ENCODE measurements around the gene IPO4. TPM values are rescaled to one million over a fixed set of nuclear protein-coding genes. Genes with fewer than 3 reads are reported as not detected.

Gene IPO4
- total and polyA plus RNA-seq, 2 of the 13 experiments (the other 11 are each of a cell fraction or from before 2014, with no cell fraction given), result 39.0 to 179 TPM

DNA sequence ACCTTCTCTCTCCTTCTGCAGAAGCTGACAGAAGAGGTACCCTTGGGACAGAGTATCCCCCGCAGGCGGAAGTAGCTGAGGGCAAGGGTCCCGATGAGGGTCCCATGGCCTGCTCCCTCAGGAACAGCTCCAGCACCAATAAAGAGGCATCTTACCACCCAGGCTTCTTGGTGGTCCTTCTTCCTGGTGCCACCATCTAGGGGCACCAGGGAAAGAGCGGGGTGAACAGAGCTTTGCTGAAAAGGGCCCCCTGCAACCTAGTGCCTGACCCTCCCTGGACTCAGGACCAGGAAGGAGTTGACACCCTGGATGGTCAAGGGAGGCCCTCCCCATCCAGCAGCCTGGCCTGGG is 28.1 kb downstream of the IPO4 start (continued):
- no peak for TF ChIP-seq SRF (IDR thresholded peaks at IDR 0.05; ENCODE audit: low read depth, low read length)
- TF ChIP-seq CHCHD3 (CRISPR knock-in tag; IDR thresholded peaks at IDR 0.05), result peak; percentile 92; the same call in 1 of the 2 replicates
- TF ChIP-seq ZNF709 (CRISPR knock-in tag; IDR thresholded peaks at IDR 0.05), result 0 out of 2 replicates have a peak, but pooled peaks have one; percentile 31
- TF ChIP-seq ZFP62 (CRISPR knock-in tag; IDR thresholded peaks at IDR 0.05), result no peak
- no peak for TF ChIP-seq ADNP (CRISPR knock-in tag; IDR thresholded peaks at IDR 0.05)
- no peak for TF ChIP-seq FOXJ3 (CRISPR knock-in tag; IDR thresholded peaks at IDR 0.05; ENCODE audit: borderline replicate concordance)
- TF ChIP-seq ATF4 (CRISPR knock-in tag; IDR thresholded peaks at IDR 0.05), result 0 out of 4 replicates have a peak, but pooled peaks of 1 of the 2 experiments have one; percentile 11
- TF ChIP-seq CC2D1A (CRISPR knock-in tag; IDR thresholded peaks at IDR 0.05), result no peak
- 0 out of 2 replicates have a peak, but pooled peaks have one; percentile 12 for TF ChIP-seq ZNF235 (CRISPR knock-in tag; IDR thresholded peaks at IDR 0.05; ENCODE audit: borderline replicate concordance)
- TF ChIP-seq ETV6 (CRISPR knock-in tag; conservative IDR thresholded peaks at IDR 0.05), result no peak
- no peak for TF ChIP-seq STAG1 (CRISPR knock-in tag; IDR thresholded peaks at IDR 0.05)
- no peak for TF ChIP-seq ZNF331 (CRISPR knock-in tag; IDR thresholded peaks at IDR 0.05)
- TF ChIP-seq, protein P1, sequence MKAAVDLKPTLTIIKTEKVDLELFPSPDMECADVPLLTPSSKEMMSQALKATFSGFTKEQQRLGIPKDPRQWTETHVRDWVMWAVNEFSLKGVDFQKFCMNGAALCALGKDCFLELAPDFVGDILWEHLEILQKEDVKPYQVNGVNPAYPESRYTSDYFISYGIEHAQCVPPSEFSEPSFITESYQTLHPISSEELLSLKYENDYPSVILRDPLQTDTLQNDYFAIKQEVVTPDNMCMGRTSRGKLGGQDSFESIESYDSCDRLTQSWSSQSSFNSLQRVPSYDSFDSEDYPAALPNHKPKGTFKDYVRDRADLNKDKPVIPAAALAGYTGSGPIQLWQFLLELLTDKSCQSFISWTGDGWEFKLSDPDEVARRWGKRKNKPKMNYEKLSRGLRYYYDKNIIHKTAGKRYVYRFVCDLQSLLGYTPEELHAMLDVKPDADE (CRISPR knock-in tag; IDR thresholded peaks at IDR 0.05), result no peak
- no peak for TF ChIP-seq ZSCAN30 (CRISPR knock-in tag; IDR thresholded peaks at IDR 0.05)
- 0 out of 2 replicates have a peak, but pooled peaks have one; percentile 45 for TF ChIP-seq ZNF724P (CRISPR knock-in tag; IDR thresholded peaks at IDR 0.05; ENCODE audit: borderline replicate concordance)
- no peak for TF ChIP-seq NFKB2 (CRISPR knock-in tag; IDR thresholded peaks at IDR 0.05; ENCODE audit: borderline replicate concordance)
- TF ChIP-seq, protein P2, sequence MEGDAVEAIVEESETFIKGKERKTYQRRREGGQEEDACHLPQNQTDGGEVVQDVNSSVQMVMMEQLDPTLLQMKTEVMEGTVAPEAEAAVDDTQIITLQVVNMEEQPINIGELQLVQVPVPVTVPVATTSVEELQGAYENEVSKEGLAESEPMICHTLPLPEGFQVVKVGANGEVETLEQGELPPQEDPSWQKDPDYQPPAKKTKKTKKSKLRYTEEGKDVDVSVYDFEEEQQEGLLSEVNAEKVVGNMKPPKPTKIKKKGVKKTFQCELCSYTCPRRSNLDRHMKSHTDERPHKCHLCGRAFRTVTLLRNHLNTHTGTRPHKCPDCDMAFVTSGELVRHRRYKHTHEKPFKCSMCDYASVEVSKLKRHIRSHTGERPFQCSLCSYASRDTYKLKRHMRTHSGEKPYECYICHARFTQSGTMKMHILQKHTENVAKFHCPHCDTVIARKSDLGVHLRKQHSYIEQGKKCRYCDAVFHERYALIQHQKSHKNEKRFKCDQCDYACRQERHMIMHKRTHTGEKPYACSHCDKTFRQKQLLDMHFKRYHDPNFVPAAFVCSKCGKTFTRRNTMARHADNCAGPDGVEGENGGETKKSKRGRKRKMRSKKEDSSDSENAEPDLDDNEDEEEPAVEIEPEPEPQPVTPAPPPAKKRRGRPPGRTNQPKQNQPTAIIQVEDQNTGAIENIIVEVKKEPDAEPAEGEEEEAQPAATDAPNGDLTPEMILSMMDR (CRISPR knock-in tag; IDR thresholded peaks at IDR 0.05), result no peak
- no peak for TF ChIP-seq ZNF383 (CRISPR knock-in tag; IDR thresholded peaks at IDR 0.05; ENCODE audit: borderline replicate concordance)
- no peak for TF ChIP-seq SIN3B (IDR thresholded peaks at IDR 0.05; ENCODE audit: low read length)
- TF ChIP-seq ZNF782 (CRISPR knock-in tag; IDR thresholded peaks at IDR 0.05; ENCODE audit: borderline replicate concordance), result no peak
- TF ChIP-seq KDM3A (CRISPR knock-in tag; IDR thresholded peaks at IDR 0.05; ENCODE audit: low read depth), result no peak
- no peak for TF ChIP-seq MBNL3 (CRISPR knock-in tag; conservative IDR thresholded peaks at IDR 0.05)
- 0 out of 2 replicates have a peak, but pooled peaks have one; percentile 6 for TF ChIP-seq SAFB2 (CRISPR knock-in tag; IDR thresholded peaks at IDR 0.05; ENCODE audit: borderline replicate concordance, low read depth)
- no peak for TF ChIP-seq KDM2A (CRISPR knock-in tag; IDR thresholded peaks at IDR 0.05; ENCODE audit: borderline replicate concordance, low read depth)
- 0 out of 2 replicates have a peak, but pooled peaks have one; percentile 20 for TF ChIP-seq EED (CRISPR knock-in tag; IDR thresholded peaks at IDR 0.05)
- peak; percentile 34; the same call in 1 of the 2 replicates for TF ChIP-seq DNMT1 (CRISPR knock-in tag; IDR thresholded peaks at IDR 0.05)
- peak; percentile 5 for TF ChIP-seq ZEB1 (IDR thresholded peaks at IDR 0.05; ENCODE audit: insufficient replicate concordance, low read depth)

Data from HepG2 (cell line).